GM23248 (cell line): Measurements from ENCODE around the gene MRM3. TPM values are rescaled to one million over a fixed set of nuclear protein-coding genes. Genes with fewer than 3 reads are reported as not detected.
"Not testable (repeated sequence)": the region's sequence is repeated elsewhere in the genome, so short reads cannot be mapped to it uniquely, and the experiment has no call there.

Experiments used
- DNase-seq: peaks from one replicate; pipeline ENCODE4 v3.0.0-alpha.2; 2015
- H2AFZ ChIP-seq: fragments of 200-600 bp; sonication (generic); 2 replicates; pipeline ENCODE4 v1.6.1; 2016; ENCODE audit warnings: antibody characterized with exemption
- H3F3A ChIP-seq: fragments of 200-600 bp; sonication (generic); 2 replicates; pipeline ENCODE4 v1.6.1; 2016; ENCODE audit warnings: mild to moderate bottlenecking, antibody characterized with exemption, mixed run types; ENCODE audit not compliant: insufficient read depth
- H3K27ac ChIP-seq: fragments of 200-600 bp; sonication (generic); 2 replicates; pipeline ENCODE4 v1.5.1; 2016; ENCODE audit warnings: mild to moderate bottlenecking
- H3K27me3 ChIP-seq: fragments of 200-600 bp; sonication (generic); replicated peaks from 2 replicates; pipeline ENCODE4 v1.6.1; 2016; ENCODE audit warnings: mild to moderate bottlenecking; ENCODE audit not compliant: insufficient read depth
- H3K36me3 ChIP-seq: fragments of 200-600 bp; sonication (generic); 2 replicates; pipeline ENCODE4 v1.6.1; 2016; ENCODE audit warnings: low read depth, mild to moderate bottlenecking
- H3K4me1 ChIP-seq: fragments of 200-600 bp; sonication (generic); 2 replicates; pipeline ENCODE4 v1.6.1; 2016; ENCODE audit warnings: mild to moderate bottlenecking; ENCODE audit not compliant: insufficient read depth
- H3K4me2 ChIP-seq: fragments of 200-600 bp; sonication (generic); one replicate; pipeline ENCODE4 v1.6.1; 2016; ENCODE audit warnings: mild to moderate bottlenecking; ENCODE audit not compliant: unreplicated experiment
- H3K4me3 ChIP-seq: fragments of 200-600 bp; sonication (generic); 2 replicates; pipeline ENCODE4 v1.5.1; 2016; ENCODE audit warnings: mild to moderate bottlenecking
- H3K79me2 ChIP-seq: fragments of 200-600 bp; sonication (generic); 2 replicates; pipeline ENCODE4 v1.6.1; 2016; ENCODE audit warnings: mild to moderate bottlenecking; ENCODE audit not compliant: insufficient read depth
- H3K9ac ChIP-seq: fragments of 200-600 bp; sonication (generic); 2 replicates; pipeline ENCODE4 v1.6.1; 2016; ENCODE audit warnings: mild to moderate bottlenecking
- H3K9me2 ChIP-seq: fragments of 200-600 bp; sonication (generic); 2 replicates; pipeline ENCODE4 v1.6.1; 2016; ENCODE audit warnings: mixed run types, mild to moderate bottlenecking, moderate library complexity; ENCODE audit not compliant: insufficient read depth
- H3K9me3 ChIP-seq: fragments of 200-600 bp; sonication (generic); one replicate; pipeline ENCODE4 v1.6.1; 2017; ENCODE audit warnings: low read depth
- H4K20me1 ChIP-seq: fragments of 200-600 bp; sonication (generic); 2 replicates; pipeline ENCODE4 v1.6.0; 2016; ENCODE audit not compliant: insufficient read depth
- EZH2 ChIP-seq: fragments of 200-600 bp; sonication (generic); IDR thresholded peaks from 2 replicates; pipeline ENCODE4 v1.6.1; 2018; ENCODE audit warnings: antibody characterized with exemption, mild to moderate bottlenecking; ENCODE audit not compliant: insufficient read depth, poor library complexity, severe bottlenecking
- EZH2phosphoT487 ChIP-seq: fragments of 200-600 bp; sonication (generic); IDR thresholded peaks from 2 replicates; pipeline ENCODE4 v1.6.1; 2018; ENCODE audit warnings: antibody characterized with exemption, moderate library complexity, mild to moderate bottlenecking, low read depth; ENCODE audit not compliant: insufficient read depth
- WGBS, 2 experiments: methylation state at CpG; one replicate each; pipeline ENCODE4 v1.1.6; 2015 to 2017; ENCODE audit warnings: low lambda C conversion rate in 2 of 2, low coverage in 1 of 2; ENCODE audit errors: missing lambda C conversion rate in 2 of 2; 5-methylcytosine and 5-hydroxymethylcytosine counted together
- in situ Hi-C: fragments of 300-500 bp; cut with MboI; formaldehyde crosslinking; loops from 2 replicates; pipeline ENCODE4 v1.15.0; 2020
- polyA plus RNA-seq: library from polyadenylated mRNA; unstranded; fragments of >200 nt; fragmentation: Nextera tagmentation; extraction: Ambion mirVana; gene quantifications from 2 replicates; pipeline ENCODE4 v1.2.1, GENCODE V29; 2016
- total RNA-seq: library from RNA; depleted of rRNA; stranded (reverse); fragments of >200 nt; shearing (Covaris generic); gene quantifications from 2 replicates; pipeline ENCODE4 v1.2.3, GENCODE V29; 2014

The MRM3 gene
- total and polyA plus RNA-seq, 2 experiments from 2014 or later: 19.1 to 19.3 TPM

DNA sequence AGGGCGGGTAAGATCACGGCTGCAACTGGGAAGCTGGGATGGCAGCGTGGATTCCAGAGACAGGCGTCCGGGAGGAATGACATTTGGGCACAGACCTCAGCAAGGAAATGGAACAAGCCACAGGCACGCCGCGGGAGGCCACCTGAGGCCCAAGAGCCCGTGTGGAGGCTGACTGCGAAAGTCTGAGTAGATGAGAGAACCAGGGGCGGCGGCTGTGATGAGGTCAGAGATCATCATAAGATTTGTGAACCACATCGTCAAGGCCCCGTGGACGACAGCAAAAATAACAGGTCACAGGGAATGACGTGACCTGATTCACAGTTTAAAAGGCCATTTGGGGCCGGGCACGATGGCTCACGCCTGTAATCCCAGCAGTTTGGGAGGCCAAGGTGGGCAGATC, 48.2 kb downstream of the MRM3 start:
- H4K20me1 ChIP-seq: no peaks in the 10 kb centered on the region
- no peak overlapping the region for H3K27ac ChIP-seq
- H3K4me3 ChIP-seq: no peak overlapping the region
- H3K9ac ChIP-seq: no peak overlapping the region
- H3K36me3 ChIP-seq: no peaks in the 10 kb centered on the region
- H2AFZ ChIP-seq: no peak overlapping the region
- peaks cover 50% of the 10 kb centered on the region; the same call in 1 of the 2 replicates for H3K79me2 ChIP-seq
- H3F3A ChIP-seq: peaks cover 9% of the 10 kb centered on the region
- no peaks in the 10 kb centered on the region for H3K4me1 ChIP-seq
- 90 to 93% methylated on average over 19 of the region's 19 CpGs for WGBS, 2 experiments
- H3K9me3 ChIP-seq: no peaks in the 10 kb centered on the region
- no peaks in the 10 kb centered on the region for H3K27me3 ChIP-seq
- in situ Hi-C loops: no loop called here
- H3K4me2 ChIP-seq: no peak overlapping the region
- TF ChIP-seq EZH2phosphoT487: no peak
- TF ChIP-seq EZH2: no peak
- H3K9me2 ChIP-seq: no peaks in the 10 kb centered on the region
- no peak for DNase-seq

DNA sequence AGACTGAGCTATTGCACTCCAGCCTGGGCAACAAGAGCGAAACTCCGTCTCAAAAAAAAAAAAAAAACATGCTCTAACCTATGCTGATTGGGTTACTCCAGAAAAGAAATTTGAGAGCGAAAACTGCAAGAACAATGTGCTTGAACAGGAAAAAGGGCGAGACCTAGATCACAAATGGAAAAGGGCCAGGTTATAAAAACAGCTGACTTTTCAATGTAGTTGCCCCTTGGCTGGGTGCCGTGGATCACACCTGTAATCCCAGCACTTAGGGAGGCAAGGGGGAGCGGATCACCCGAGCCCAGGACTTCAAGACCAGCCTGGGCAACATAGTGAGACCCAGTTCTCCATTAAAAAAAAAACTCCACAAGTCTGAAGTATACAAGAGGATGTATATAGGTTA, 48.8 kb downstream of the MRM3 start:
- H4K20me1 ChIP-seq: no peaks in the 10 kb centered on the region
- H3K9ac ChIP-seq: no peak overlapping the region
- no peaks in the 10 kb centered on the region for H3K27me3 ChIP-seq
- H3K79me2 ChIP-seq: peaks cover 48% of the 10 kb centered on the region; the same call in 1 of the 2 replicates
- WGBS, 2 experiments: 94 to 98% methylated on average over 7 of the region's 7 CpGs
- no peak overlapping the region for H3K4me3 ChIP-seq
- H3K36me3 ChIP-seq: no peaks in the 10 kb centered on the region
- in situ Hi-C loops: no loop called here
- no peak overlapping the region for H3K27ac ChIP-seq
- DNase-seq: no peak
- peaks cover 9% of the 10 kb centered on the region for H3F3A ChIP-seq
- H2AFZ ChIP-seq: no peak overlapping the region
- H3K9me3 ChIP-seq: no peaks in the 10 kb centered on the region
- TF ChIP-seq EZH2 (no peak), EZH2phosphoT487 (no peak)
- no peaks in the 10 kb centered on the region for H3K9me2 ChIP-seq
- H3K4me2 ChIP-seq: no peak overlapping the region
- no peaks in the 10 kb centered on the region for H3K4me1 ChIP-seq

DNA sequence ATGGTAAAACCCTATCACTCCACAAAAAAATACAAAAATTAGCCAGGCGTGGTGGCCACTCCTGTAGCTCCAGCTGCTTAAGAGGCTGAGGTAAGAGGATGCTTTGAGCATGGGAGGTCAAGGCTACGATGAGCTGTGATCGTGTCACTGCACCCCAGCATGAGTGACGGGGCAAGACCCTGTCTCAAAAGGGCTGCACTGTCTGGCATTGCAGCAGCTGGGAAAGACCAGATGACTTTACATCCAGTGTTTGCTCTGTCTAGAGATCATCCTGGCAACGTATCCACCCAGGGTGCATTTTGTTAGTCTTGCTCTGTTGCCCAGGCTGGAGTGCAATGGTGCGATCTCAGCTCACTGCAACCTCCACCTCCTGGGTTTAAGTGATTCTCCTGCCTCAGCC, 52.0 kb downstream of the MRM3 start:
- Histone ChIP-seq H3K36me3 (no peaks in the 10 kb centered on the region), H3K79me2 (peaks cover 57% of the 10 kb centered on the region), H3K4me2 (no peak overlapping the region), H3K9ac (no peak overlapping the region), H3K9me3 (no peaks in the 10 kb centered on the region), H3K9me2 (no peaks in the 10 kb centered on the region), H3F3A (peaks cover 13% of the 10 kb centered on the region), H4K20me1 (no peaks in the 10 kb centered on the region), H3K4me3 (no peak overlapping the region), H3K27ac (no peak overlapping the region), H2AFZ (no peak overlapping the region), H3K4me1 (peaks cover 5% of the 10 kb centered on the region), H3K27me3 (no peaks in the 10 kb centered on the region)
- TF ChIP-seq EZH2 (no peak), EZH2phosphoT487 (no peak)
- 98 to 99% methylated on average over 6 of the region's 6 CpGs for WGBS, 2 experiments
- in situ Hi-C loops: no loop called here
- no peak for DNase-seq

DNA sequence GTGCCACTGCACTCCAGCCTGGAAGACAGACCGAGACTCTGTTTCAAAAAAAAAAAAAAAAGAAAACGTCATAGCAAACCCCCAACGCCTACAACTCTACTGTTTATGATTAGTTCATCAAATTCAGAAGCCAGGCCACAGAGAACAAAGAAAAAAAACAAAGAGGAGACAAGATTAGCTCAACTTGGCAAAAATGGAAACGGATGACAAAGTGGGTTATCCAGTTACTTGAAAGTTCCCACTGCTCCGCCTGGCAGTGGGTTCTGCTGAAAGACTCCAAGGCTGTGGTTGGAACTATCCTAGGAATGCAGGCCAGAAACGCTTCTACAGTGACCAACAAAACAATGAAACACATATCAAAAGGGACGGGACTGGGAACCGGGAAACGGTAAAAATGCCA, 53.1 kb downstream of the MRM3 start:
- Histone ChIP-seq H3K4me2 (peak overlapping the region; percentile 10), H3K27me3 (no peaks in the 10 kb centered on the region), H3K4me1 (peaks cover 5% of the 10 kb centered on the region), H3K36me3 (no peaks in the 10 kb centered on the region), H3K4me3 (0 out of 2 replicates have a peak overlapping the region, but pooled peaks have one; percentile 12), H3K27ac (peak overlapping the region; percentile 84), H3F3A (peaks cover 13% of the 10 kb centered on the region), H2AFZ (no peak overlapping the region), H4K20me1 (no peaks in the 10 kb centered on the region), H3K79me2 (peaks cover 57% of the 10 kb centered on the region), H3K9me3 (no peaks in the 10 kb centered on the region), H3K9me2 (no peaks in the 10 kb centered on the region), H3K9ac (peak overlapping the region; percentile 58)
- 1 to 2% methylated on average over 8 to 9 of the region's 9 CpGs for WGBS, 2 experiments
- peak; percentile 98 for DNase-seq
- in situ Hi-C loops: no loop called here
- TF ChIP-seq EZH2phosphoT487 (peak; percentile 59; the same call in 1 of the 2 replicates), EZH2 (no peak)

DNA sequence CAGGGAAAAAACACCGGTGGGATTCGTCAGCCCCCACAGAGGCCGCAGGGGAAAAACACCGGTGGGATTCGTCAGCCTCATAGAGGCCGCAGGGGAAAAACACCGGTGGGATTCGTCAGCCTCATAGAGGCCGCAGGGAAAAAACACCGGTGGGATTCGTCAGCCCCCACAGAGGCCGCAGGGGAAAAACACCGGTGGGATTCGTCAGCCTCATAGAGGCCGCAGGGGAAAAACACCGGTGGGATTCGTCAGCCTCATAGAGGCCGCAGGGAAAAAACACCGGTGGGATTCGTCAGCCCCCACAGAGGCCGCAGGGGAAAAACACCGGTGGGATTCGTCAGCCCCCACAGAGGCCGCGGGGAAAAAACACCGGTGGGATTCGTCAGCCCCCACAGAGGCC, 53.6 kb downstream of the MRM3 start:
- H3K36me3 ChIP-seq, DNase-seq, H2AFZ ChIP-seq, H3K27me3 ChIP-seq, H4K20me1 ChIP-seq, in situ Hi-C loops, H3K9me3 ChIP-seq, H3K4me1 ChIP-seq, H3K4me3 ChIP-seq, H3K9me2 ChIP-seq: not testable (repeated sequence)
- WGBS, 2 experiments: 11 to 43% methylated on average over 3 of the region's 27 CpGs
- peak overlapping the region; percentile 51 for H3K4me2 ChIP-seq
- peak overlapping the region; percentile 65 for H3K9ac ChIP-seq
- peak overlapping the region; percentile 84 for H3K27ac ChIP-seq
- H3K79me2 ChIP-seq: peaks cover 56% of the 10 kb centered on the region
- peaks cover 13% of the 10 kb centered on the region for H3F3A ChIP-seq
